GM21360 (cell line): ENCODE data around the gene PLXNB1.

Source experiments
- ATAC-seq: cut with Tn5 transposase; IDR thresholded peaks from one replicate; pipeline ENCODE4 v1.9.1; 2021; ENCODE audit warnings: mild to moderate bottlenecking, moderate library complexity; ENCODE audit not compliant: unreplicated experiment

PLXNB1 gene

DNA sequence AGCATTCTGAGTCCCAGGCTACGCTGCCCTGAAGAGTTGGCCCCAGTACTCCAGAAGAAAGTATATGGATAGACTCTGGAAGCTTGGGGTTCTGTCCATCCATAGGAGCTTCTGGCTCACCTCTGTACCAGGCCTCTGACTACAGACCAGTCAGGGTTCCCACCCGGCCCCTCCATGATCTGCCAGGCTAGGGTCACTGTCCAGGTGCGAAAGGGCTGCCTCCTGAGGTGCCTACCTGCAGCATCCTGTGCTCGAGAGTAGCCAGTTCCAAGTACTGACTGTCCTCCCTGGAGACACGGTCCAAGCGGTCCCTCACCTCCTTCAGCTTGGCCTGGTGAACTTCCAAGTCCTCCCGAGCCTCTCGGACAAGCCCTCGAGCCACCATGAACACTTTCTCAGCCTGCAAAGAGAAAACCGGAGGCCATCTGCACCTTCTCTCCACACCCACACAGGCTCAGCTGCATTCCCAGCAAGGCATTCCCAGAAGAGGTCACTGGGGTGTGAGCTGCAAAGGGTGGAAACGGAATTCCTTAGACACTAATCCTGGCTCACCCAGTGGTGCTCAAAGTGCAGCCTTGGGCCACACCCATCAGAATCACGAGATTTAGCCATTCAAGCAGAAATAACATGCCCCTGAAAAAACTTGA is 3.7 kb upstream of the PLXNB1 start:
- ATAC-seq = no peak

GRCh38 chr3:48432411-48433371 is 2.8 kb upstream of the PLXNB1 start:
- ATAC-seq = no peak

DNA sequence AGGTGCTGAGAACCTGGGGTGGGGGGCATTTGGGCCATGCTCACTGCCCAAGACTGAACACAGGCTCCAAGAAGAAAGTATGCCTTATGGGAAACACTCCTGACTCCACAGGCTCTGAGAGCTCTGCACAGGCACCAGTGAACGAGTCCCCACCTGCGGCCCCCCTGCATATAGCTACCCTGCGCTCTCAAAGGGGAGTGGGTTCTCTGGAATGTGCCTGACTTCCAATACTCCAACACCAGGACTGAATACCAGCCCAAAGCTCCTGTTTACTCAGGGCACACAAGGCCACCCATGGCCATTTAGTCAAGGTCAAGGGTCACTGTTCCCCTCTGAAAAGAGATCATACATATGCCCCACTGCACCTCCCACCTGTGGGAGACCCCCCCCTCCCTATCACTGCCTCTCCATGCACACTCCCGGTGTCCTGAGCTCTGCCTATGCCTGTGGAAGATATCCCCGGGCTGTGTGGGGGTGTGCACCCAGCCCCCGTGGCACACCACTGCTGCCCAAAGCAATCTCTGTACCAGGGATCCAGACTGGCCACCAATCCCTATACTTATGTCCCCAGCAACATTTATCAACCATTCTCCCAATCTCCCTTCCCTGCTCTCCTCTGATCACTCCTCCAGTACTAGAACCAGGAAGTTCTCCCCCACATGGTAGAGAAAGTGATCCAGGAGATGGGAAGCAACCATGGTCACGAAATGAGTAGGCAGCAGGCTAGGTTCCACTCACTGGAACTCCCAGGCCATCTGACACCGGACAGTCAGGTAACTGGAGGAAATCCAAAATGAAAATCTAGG is 1.5 kb upstream of the PLXNB1 start:
- no peak for ATAC-seq

- ATAC-seq = no peak
Observed at GRCh38 chr3:48430708-48431101, 819 bp upstream of the PLXNB1 start.

DNA sequence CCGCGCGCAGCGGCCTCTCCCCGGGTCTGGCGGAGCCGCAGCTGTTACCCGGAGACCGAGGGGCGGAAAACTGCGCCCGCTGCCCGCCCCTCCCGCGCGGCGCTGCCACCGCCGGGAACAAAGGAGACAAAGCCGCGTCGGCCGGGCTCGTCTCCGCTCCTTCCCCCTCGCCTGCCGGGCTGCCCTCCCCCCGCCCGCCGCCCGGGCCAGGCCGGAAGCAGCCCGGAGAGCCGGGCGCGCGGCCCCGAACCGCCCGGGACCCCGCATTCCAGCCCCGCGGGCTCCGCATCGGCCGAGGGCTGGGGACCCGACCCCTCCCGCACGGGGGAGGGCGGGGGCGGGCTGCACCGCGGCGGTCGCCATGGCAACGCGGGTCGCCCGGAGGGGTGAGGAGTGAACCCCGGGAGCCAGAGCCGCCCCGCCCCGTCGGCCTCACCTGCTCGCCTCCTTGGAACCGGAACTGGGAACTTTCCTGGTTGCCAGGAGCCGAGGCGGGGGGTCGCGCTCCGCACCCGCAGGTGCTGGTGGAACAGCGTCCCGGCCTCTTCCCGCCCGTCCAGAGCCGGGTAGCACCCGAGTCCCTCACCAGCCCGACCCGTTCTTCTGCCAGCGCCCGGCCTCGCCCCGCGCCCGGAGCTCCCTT is 448 bp downstream of the PLXNB1 start:
- no peak for ATAC-seq

DNA sequence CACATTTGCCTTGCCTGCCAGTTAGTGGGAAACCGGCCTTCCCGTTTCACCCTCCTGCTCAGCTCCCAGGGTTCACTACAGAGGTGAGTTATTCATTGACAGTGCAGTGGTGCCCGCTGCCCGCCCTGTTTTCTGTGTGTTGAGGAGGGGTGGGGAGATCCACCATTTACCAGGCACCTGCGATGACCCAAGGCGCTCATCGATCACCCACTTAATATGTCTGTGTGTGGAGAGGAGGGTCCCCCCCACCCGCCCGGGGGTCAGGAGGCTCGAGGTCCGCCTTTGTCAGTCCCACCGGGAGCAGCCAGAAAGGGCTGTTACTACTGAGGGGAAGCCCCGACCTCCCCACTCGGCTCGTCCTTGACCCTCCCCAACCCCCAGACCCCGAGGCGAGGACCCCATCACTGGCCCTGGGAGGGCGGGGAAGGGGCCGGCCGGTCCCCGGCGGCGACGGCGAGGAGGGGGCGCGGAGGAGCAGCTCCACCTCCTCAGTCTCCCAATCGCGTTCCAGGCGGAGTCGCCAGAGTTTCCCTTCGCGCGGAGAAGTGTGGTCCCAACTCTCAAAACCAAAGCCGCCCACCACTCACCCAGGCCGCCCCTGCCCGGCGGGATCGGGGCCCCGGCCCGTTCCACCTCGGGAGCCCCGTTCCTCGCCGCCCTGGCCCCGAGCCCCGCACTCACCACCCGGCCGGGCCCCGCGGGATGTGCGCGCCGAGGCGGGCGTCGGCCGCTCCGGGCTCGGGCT is 1.1 kb downstream of the PLXNB1 start:
- no peak for ATAC-seq

GRCh38 chr3:48428088-48428571 is 1.8 kb downstream of the PLXNB1 start:
- no peak for ATAC-seq

DNA sequence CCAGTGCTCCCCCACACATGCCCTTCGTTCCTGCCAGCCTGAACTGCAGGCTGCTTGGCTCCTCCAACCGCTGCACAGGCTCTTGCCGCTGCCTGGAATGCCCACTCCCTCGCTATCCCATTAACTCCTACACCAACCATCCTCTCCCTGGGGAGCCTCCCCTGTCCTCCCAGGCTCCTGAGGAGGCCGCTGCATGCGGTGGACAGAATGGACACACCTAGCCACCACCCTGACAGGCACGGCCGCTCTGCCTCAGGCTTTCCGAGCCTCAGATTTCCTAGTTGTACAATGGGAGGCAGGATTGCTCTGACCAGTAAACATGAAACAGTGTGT is 2.3 kb downstream of the PLXNB1 start:
- no peak for ATAC-seq

DNA sequence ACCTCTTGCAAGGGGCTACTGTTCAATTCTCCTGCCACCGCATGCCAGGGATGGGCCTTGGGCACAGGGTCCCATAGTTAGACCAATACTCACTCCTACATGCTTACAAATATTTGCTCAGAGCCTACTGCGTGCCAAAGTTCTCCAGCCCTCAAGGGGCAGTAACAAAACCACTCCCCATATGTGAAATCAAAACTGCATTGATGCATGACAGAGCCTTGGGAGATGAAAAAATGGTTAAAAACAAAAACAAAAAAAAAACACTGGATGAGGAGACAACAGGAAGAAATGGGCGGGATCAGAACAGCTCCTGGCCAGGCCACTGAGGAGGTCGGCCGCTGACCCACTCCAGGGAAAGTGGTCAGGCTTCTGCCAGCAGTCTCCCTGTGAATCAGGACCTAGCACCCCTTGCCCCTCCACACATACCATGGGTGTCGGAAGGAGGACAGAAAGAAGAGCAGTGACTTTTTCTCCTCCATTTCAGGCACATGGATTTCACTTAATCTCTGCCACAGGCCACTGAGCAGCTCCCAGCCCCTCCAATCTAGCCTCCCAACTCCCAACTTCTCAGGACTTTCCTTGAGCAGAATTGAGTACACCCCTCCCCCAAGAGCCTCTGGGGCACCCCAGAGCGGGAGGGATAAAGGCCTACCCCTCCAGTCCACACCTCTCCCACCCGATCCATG is 2.8 kb downstream of the PLXNB1 start:
- ATAC-seq = no peak

DNA sequence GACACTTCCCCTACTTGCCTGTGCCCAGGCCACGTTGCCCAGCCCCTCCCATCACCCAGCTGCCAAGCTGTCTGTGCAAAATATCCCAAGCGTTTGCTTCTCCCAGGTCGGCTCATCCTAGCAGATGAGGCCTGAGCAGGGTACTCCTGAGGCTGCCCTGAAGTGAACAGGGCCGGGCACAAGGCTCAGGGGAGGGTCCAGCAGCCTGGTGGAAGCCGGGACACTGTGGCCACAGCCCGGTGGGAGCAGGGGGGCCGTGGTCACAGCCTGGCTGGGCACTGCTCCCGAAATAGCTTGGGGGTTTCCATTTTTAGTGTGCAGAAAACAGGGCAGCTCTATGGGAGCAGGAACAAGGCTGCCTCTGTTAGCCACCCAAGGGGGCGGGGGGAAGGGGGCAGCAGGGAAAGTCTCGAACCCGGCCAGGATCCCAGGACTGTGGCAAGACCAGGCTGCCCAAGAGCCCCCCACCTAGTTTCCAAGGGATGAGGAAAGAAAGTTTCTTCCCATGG is 3.4 kb downstream of the PLXNB1 start:
- no peak for ATAC-seq

GRCh38 chr3:48425281-48425812 is 4.5 kb downstream of the PLXNB1 start:
- no peak for ATAC-seq

GRCh38 chr3:48423883-48424695 is 5.8 kb downstream of the PLXNB1 start:
- ATAC-seq = no peak

DNA sequence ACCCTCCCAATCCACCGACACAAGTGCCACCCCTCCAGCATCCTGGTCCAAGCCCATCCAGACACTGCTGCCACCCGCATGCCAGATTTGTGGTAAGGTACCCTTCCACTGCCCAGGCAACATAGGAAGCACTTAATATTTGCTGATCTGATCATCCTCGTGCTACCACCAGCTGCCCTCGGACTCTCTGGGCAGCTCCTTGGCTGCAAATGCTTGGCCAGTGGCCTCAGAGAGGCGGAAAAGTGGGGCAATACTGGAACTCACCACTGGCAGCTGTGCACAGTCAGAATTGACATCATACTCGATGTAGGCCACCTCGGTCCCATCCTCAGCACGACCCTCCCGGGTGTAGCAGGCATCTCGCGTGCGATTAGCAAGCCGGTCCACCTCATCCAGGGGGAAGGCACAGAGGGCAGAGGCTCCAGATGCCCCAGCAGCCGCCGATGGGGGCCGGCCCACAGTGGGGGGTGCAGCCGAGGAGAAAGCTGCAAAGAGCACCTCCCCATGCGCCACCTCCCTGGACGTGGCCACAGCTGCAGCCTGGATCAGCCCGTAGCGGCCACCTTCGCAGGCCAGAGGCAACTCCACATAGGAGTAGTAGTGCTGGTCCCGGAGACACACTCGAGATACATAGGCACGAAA is 6.5 kb downstream of the PLXNB1 start:
- no peak for ATAC-seq

DNA sequence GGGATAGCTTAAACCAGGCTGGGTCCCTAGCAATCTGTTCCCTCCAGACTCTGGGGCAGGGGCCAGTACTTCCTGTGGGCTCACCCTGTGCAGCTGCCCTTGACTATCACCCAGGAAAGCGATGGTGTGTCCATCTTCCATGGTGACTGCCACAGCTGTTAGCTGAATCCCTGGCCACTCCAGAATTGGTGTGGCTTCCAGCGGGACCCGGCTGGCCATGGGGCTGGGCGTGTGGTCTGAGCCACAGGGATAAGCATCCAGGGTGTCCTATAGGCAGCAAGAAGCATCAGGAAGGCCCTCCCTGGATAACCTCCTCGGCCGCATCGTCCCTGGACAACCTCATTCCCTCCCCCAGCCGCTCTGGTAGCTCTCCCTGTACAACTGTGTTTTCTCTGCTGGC is 7.2 kb downstream of the PLXNB1 start:
- no peak for ATAC-seq

DNA sequence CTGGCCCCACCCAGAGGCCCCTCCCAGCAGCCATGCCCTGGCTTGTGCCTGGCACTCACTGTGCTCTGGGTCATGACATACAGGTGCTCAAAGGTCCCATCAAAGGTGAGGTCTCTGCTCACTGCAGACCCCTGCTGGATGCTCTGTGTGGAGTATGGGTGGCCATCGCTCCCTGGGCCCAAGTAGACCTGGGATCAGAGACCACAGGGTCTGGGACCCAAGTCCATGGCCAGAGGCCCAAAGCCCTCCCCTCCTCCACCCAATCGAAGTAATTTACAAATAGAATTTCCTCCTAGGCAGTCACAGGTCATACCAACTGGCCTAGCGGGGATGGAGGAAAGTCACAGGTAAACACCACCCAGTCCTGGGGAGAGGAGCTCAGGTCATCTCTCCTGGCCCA is 7.6 kb downstream of the PLXNB1 start:
- ATAC-seq = no peak

DNA sequence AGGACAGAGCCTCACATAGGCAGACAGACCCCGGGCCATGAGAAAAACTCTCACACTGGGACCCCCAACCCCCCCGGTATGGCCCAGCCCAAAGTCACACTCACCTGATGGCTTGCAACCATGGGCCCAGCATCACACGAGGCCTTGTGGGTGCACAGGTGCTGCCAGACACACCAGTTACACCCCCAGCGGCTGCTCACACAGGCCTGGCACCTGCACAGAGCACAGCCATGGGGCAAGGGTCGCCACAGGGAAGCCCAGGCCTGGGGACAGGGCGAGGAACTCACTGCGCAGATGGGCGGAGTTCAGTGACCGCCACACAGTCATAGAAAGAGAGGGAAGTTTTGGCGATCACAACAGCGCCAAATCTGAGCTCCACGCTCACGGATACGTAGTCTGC is 9.3 kb downstream of the PLXNB1 start:
- ATAC-seq = no peak

- ATAC-seq = no peak
Observed at GRCh38 chr3:48419597-48419996, 10.3 kb downstream of the PLXNB1 start.

DNA sequence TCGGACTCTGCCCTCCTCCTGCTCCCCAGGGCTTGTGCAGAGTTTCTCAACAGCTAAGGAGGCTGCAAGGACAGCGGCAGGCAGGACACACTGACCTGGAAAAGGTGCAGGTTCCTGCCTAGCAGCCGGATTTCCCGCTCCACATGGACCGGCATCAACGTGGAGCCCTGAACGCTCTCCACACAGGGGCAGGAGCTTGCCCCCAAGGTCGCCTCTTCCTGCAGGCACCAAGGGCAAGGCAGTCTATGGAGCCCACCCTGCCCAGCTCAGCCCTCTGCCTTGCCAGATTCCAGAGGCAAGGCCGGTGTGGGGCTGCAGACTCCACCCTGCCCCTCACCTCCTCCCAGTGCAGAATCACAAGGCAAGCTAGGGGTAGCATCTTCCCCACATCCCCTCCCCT is 10.7 kb downstream of the PLXNB1 start:
- ATAC-seq = no peak
